Neuronal stem cell (in vitro differentiated cells): Measurements from ENCODE around the gene TMC4.

ENCODE experiments used
- DNase-seq: peaks from one replicate; pipeline ENCODE4 v3.0.0-alpha.2; 2013; ENCODE audit warnings: low spot score
- H2AFZ ChIP-seq: one replicate; pipeline ENCODE4 v1.6.1; 2013; ENCODE audit warnings: mild to moderate bottlenecking, low read length, inconsistent platforms
- H2AK5ac ChIP-seq: 2 replicates; pipeline ENCODE4 v1.6.1; 2013; ENCODE audit warnings: low read depth, mild to moderate bottlenecking, inconsistent platforms, low read length, moderate library complexity, mixed read lengths
- H2BK120ac ChIP-seq: 2 replicates; pipeline ENCODE4 v1.6.1; 2013; ENCODE audit warnings: low read depth, mild to moderate bottlenecking, inconsistent platforms, low read length, moderate library complexity, mixed read lengths
- H2BK12ac ChIP-seq: one replicate; pipeline ENCODE4 v1.6.1; 2013; ENCODE audit warnings: low read length, inconsistent platforms
- H2BK15ac ChIP-seq: 2 replicates; pipeline ENCODE4 v1.6.1; 2013; ENCODE audit warnings: mild to moderate bottlenecking, low read length, inconsistent platforms, mixed read lengths
- H2BK5ac ChIP-seq: one replicate; pipeline ENCODE4 v1.6.1; 2013; ENCODE audit warnings: inconsistent platforms, mild to moderate bottlenecking, low read length, moderate library complexity
- H3K14ac ChIP-seq: one replicate; pipeline ENCODE4 v1.6.1; 2013; ENCODE audit warnings: low read length, inconsistent platforms
- H3K18ac ChIP-seq: 2 replicates; pipeline ENCODE4 v1.6.1; 2013; ENCODE audit warnings: low read length, inconsistent platforms
- H3K23ac ChIP-seq: 2 replicates; pipeline ENCODE4 v1.6.1; 2013; ENCODE audit warnings: low read depth, mild to moderate bottlenecking, mixed read lengths, low read length, inconsistent platforms; ENCODE audit not compliant: poor library complexity
- H3K27ac ChIP-seq: replicated peaks from 3 replicates; pipeline ENCODE4 v1.5.1; 2013; ENCODE audit warnings: low read length, inconsistent platforms
- H3K27me3 ChIP-seq, 3 experiments: 2 replicates each; pipeline ENCODE4 v1.6.1; 2013; ENCODE audit warnings: low read length in 3 of 3, mild to moderate bottlenecking in 2 of 3, inconsistent platforms in 1 of 3, low read depth in 1 of 3, mixed read lengths in 1 of 3, moderate library complexity in 1 of 3; ENCODE audit not compliant: control insufficient read depth in 3 of 3, insufficient read depth in 3 of 3
- H3K36me3 ChIP-seq, 2 donors: replicated peaks in 1 of 2; 2 replicates each; pipeline ENCODE4 v1.6.1; 2013; ENCODE audit warnings: low read length in 2 of 2; ENCODE audit not compliant: control insufficient read depth in 2 of 2, insufficient read depth in 2 of 2
- H3K4ac ChIP-seq: 2 replicates; pipeline ENCODE4 v1.6.1; 2013; ENCODE audit warnings: inconsistent platforms, mild to moderate bottlenecking, low read length, moderate library complexity
- H3K4me1 ChIP-seq, 2 donors: 1 replicate in 1 of 2; 2 replicates in 1 of 2; pipeline ENCODE4 v1.6.1; 2013; ENCODE audit warnings: low read length in 2 of 2, low read depth in 1 of 2; ENCODE audit not compliant: control insufficient read depth in 2 of 2, insufficient read depth in 1 of 2
- H3K4me2 ChIP-seq: one replicate; pipeline ENCODE4 v1.6.1; 2013; ENCODE audit warnings: mild to moderate bottlenecking, low read length, inconsistent platforms; ENCODE audit not compliant: insufficient read depth, poor library complexity, severe bottlenecking
- H3K4me3 ChIP-seq, 2 donors: 2 replicates each; pipeline ENCODE4 v1.5.1; 2013; ENCODE audit warnings: low read length in 2 of 2, mild to moderate bottlenecking in 2 of 2, inconsistent platforms in 1 of 2, moderate library complexity in 1 of 2
- H3K79me1 ChIP-seq: one replicate; pipeline ENCODE4 v1.6.1; 2013; ENCODE audit warnings: low read depth, mild to moderate bottlenecking, inconsistent platforms, low read length, moderate library complexity
- H3K9ac ChIP-seq: one replicate; pipeline ENCODE4 v1.6.1; 2013; ENCODE audit warnings: mild to moderate bottlenecking, low read depth, low read length, inconsistent platforms; ENCODE audit not compliant: poor library complexity
- H3K9me3 ChIP-seq, 2 donors: replicated peaks in 1 of 2; 2 replicates each; pipeline versions ENCODE3 to v1.6.1; 2013; ENCODE audit warnings: low read length in 2 of 2, mild to moderate bottlenecking in 2 of 2, inconsistent platforms in 1 of 2, low read depth in 1 of 2, mixed read lengths in 1 of 2, moderate library complexity in 1 of 2; ENCODE audit not compliant: control insufficient read depth in 2 of 2, insufficient read depth in 1 of 2
- H4K8ac ChIP-seq: one replicate; pipeline ENCODE4 v1.6.1; 2013; ENCODE audit warnings: low read depth, mild to moderate bottlenecking, inconsistent platforms, low read length, moderate library complexity
- H4K91ac ChIP-seq: one replicate; pipeline ENCODE4 v1.6.1; 2013; ENCODE audit warnings: low read length, low read depth, mild to moderate bottlenecking, inconsistent platforms; ENCODE audit not compliant: poor library complexity
- WGBS, 2 donors: extraction: QIAGEN DNeasy Blood & Tissue Kit; methylation state at CpG; one replicate each; pipeline ENCODE4 v1.1.7; 2013; ENCODE audit warnings: missing lambda C conversion rate in 2 of 2, mixed read lengths in 1 of 2; ENCODE audit not compliant: insufficient read length in 2 of 2, insufficient replicate concordance in 1 of 2; ENCODE audit errors: extremely low coverage in 2 of 2; 5-methylcytosine and 5-hydroxymethylcytosine counted together

Gene TMC4

DNA sequence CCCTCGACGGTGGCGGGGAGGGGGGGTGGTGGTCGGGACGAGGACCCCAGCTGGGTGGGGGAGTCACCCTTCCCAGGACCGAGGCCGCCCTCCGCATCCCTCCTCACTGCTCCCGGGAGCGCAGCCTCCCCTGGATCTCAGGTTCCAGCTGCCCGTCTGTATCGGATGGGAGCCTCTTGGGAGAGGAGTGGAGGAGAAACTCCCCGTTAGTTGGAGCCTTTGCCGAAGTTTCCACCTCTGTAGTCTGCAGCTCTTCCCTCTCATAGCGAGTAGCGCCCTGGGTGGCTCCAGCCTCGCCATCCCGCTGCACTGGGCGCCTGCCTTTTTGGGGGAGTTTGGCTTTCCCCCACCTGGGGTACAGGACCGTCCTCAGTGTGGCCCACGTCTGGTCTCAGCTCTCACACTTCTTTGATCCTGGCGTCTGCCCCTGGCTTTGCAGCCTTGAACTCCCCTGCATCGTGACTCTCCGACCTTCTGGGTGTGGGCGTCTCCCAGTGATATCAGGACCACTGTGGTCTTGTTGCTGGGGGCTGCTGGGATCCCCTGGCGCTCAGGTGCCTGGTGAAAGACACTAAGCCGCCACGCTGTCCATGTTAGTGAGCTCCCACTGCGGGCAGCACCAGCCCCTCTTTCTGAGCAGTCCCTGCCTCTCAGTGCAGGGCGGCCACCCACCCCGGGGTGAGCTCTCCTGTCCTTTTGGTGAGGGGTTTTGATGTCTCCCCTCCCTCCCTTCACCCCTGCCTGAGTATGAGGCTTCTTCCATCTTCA is 34.3 kb downstream of the TMC4 start:
- Histone ChIP-seq H2AK5ac (peak overlapping the region; percentile 95), H3K14ac (no peak overlapping the region), H3K4me3 (peak overlapping the region; percentile 68 to 90), H3K23ac (peak overlapping the region; percentile 98), H3K4me1 (peaks cover 16% of the 10 kb centered on the region in 2 donors), H3K79me1 (peaks cover 37% of the 10 kb centered on the region), H3K9ac (peak overlapping the region; percentile 95), H2BK15ac (no peak overlapping the region), H2AFZ (no peak overlapping the region), H4K91ac (no peak overlapping the region), H3K27me3 (no peaks in the 10 kb centered on the region), H2BK120ac (peak overlapping the region; percentile 72), H3K36me3 (peaks cover 33 to 50% of the 10 kb centered on the region in 2 donors), H3K18ac (peak overlapping the region; percentile 99), H3K4ac (no peak overlapping the region), H4K8ac (no peak overlapping the region), H2BK12ac (no peak overlapping the region), H2BK5ac (peak overlapping the region; percentile 96), H3K4me2 (peak overlapping the region; percentile 84), H3K9me3 (peaks cover under 1 to 1% of the 10 kb centered on the region in 2 donors), H3K27ac (no peak overlapping the region)
- DNase-seq: no peak
- WGBS, 2 donors: no CpG with 5 or more reads among the region's 31 CpGs

DNA sequence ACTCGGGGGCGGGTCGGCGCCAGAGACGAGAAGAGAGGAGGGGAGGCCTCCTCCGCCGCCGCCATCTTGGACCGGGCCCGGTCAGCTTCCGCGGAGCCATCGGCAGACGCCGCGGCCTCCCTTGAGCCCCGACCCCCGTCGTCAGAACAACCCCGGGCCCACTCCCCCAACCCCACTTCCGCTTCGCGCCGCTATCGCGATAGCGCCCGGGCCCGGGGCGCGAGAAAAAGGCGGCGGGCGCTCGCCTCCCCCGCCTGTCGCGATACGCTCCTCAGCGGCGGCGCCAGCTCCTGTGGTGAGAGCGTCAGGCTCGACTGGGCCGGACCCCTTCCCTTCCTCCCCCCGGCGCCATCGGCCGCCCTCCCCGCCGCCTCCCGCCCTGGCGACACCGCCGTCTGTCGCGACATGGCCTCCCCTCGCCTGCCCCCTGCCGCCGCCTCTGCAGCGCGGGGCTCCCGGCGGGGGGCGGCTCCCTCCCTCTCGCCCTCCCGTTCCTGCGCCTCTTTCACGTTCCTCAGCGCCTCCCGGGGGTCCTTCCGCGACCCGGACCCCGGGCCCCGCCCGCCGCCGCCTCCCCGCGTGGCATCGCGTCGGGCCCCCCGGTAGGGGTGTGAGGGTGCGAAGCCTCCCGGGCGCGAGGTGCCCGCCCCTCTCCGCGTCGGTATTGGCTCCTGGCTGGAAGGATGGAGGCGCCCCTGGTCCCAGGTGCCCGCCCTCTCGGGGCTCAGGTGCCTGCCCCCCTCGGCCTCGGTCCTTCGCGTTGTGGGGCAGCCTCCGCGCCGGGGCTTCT is 35.1 kb downstream of the TMC4 start, which contains the start of gene CNOT3:
Gene CNOT3, plus strand, starts transcription at position 64 of the 790 bp plus-strand sequence. CDS start 5,217 bp downstream, outside the sequence.
- Histone ChIP-seq H2AK5ac (peak within 1 kb of the TSS; percentile 95), H3K4ac (no peak within 1 kb of the TSS), H2BK15ac (peak within 1 kb of the TSS; percentile 32), H4K91ac (no peak within 1 kb of the TSS), H3K9me3 (peaks cover 3% of the 10 kb centered on the region in 2 donors), H3K36me3 (peaks cover 25 to 42% of the 10 kb centered on the region in 2 donors), H3K18ac (peak within 1 kb of the TSS; percentile 99), H3K4me3 (peak within 1 kb of the TSS; percentile 68 to 90), H2BK120ac (peak within 1 kb of the TSS; percentile 72), H3K14ac (peak within 1 kb of the TSS; percentile 86), H2BK5ac (peak within 1 kb of the TSS; percentile 96), H3K27me3 (no peaks in the 10 kb centered on the region), H3K4me1 (peaks cover 16% of the 10 kb centered on the region in 2 donors), H3K23ac (peak within 1 kb of the TSS; percentile 98), H3K27ac (peak within 1 kb of the TSS; percentile 28), H2BK12ac (no peak within 1 kb of the TSS), H3K79me1 (peaks cover 35% of the 10 kb centered on the region), H3K9ac (peak within 1 kb of the TSS; percentile 95), H3K4me2 (peak within 1 kb of the TSS; percentile 84), H2AFZ (peak within 1 kb of the TSS; percentile 78), H4K8ac (no peak within 1 kb of the TSS)
- no peak for DNase-seq
- WGBS, 2 donors: no CpG with 5 or more reads among the region's 103 CpGs

DNA sequence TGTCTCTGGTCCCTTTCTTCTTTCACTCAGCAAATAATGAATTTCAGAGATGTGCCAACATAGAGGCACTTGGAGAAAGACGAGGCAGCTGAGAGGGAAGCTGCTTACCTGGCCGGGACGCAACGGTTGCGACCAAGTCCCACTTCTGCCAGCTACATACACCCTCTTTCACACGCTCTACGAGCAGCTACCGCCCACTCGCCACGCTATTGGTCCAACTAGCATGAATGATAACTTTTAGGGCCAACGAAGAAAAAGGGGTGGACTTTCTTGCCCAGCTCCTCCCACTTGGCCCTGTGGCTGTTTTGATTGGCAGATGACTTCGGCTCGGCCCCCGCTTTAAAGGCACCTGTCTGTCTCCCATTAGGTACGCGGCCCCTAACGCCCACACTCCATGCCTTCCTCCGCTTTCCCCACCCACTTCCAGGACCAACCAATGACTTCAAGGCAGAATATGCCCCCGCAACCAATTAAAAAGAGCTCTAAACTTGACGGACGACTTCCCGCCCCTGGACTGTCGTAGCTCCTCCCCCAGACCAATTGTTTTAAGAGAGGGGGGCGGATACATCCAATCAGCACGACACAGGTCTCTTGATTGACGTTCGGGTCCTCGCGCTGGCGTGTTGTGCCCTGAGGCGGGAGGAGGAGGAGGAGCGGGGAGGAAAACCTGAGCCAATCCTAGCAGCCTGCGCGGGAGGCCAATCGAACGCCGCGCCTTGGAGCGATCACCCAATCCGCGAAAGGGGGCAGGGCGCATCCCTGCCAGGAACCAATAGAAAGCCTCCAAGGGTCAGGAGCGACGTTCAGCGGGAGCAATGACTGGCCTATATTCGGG is 35.9 kb downstream of the TMC4 start:
- Histone ChIP-seq H3K9me3 (peaks cover 3% of the 10 kb centered on the region in 2 donors), H4K91ac (no peak overlapping the region)

More for the DNA sequence above, 35.9 kb downstream of the TMC4 start:
- Histone ChIP-seq H3K36me3 (peaks cover 19 to 38% of the 10 kb centered on the region in 2 donors), H3K27ac (peak overlapping the region; percentile 28), H3K9ac (peak overlapping the region; percentile 91), H3K27me3 (no peaks in the 10 kb centered on the region), H3K14ac (no peak overlapping the region), H2AFZ (peak overlapping the region; percentile 74), H4K8ac (no peak overlapping the region), H3K18ac (peak overlapping the region; percentile 49), H2BK12ac (no peak overlapping the region), H2BK5ac (peak overlapping the region; percentile 96), H3K23ac (peak overlapping the region; percentile 98), H3K4me2 (peak overlapping the region; percentile 81), H3K4me1 (peaks cover 16% of the 10 kb centered on the region in 2 donors), H3K4me3 (peak overlapping the region; percentile 68 to 81), H3K79me1 (peaks cover 32% of the 10 kb centered on the region), H2BK120ac (no peak overlapping the region), H2BK15ac (no peak overlapping the region), H2AK5ac (no peak overlapping the region), H3K4ac (no peak overlapping the region)
- DNase-seq: peak; percentile 100
- no CpG with 5 or more reads among the region's 46 CpGs for WGBS, 2 donors
